Heart left ventricle (tissue), 16 donors: ENCODE results near the gene BICDL2. TPM values are rescaled to one million over a fixed set of nuclear protein-coding genes. Genes with fewer than 3 reads are reported as not detected.
A peak's percentile ranks its signal among the peaks of the same experiment; 100 is the strongest.

Experiments used
- ATAC-seq, 4 donors: fragments of 200-7000 bp; cut with Tn5 transposase; one replicate each; pipeline ENCODE4 v1.9.1; 2020 to 2022; ENCODE audit warnings: moderate library complexity in 4 of 4, mild to moderate bottlenecking in 3 of 4, moderate number of reproducible peaks in 1 of 4
- DNase-seq, 5 donors: peaks; one replicate each; pipeline ENCODE4 v3.0.0-alpha.2; 2020
- H3K27ac ChIP-seq, 12 donors: fragments of 200-600 bp; sonication (generic) in 4 of 12; one replicate each; pipeline versions ENCODE4 v1.5.0 to v1.8.0; 2016 to 2022; ENCODE audit warnings: mild to moderate bottlenecking in 2 of 12
- H3K27me3 ChIP-seq, 9 donors: fragments of 200-600 bp; sonication (generic) in 2 of 9; one replicate each; pipeline versions ENCODE4 v1.5.1 to v1.8.0; 2016 to 2022; ENCODE audit warnings: mild to moderate bottlenecking in 3 of 9
- H3K36me3 ChIP-seq, 9 donors: fragments of 200-600 bp; sonication (generic) in 2 of 9; one replicate each; pipeline versions ENCODE4 v1.5.0 to v1.8.0; 2018 to 2022; ENCODE audit warnings: mild to moderate bottlenecking in 2 of 9
- H3K4me1 ChIP-seq, 12 donors: fragments of 200-600 bp; sonication (generic) in 4 of 12; one replicate each; pipeline versions ENCODE4 v1.5.0 to v1.8.0; 2016 to 2022; ENCODE audit warnings: mild to moderate bottlenecking in 3 of 12
- H3K4me3 ChIP-seq, 12 donors: fragments of 200-600 bp; sonication (generic) in 4 of 12; one replicate each; pipeline versions ENCODE4 v1.5.0 to v1.8.0; 2017 to 2022; ENCODE audit warnings: mild to moderate bottlenecking in 9 of 12, moderate library complexity in 4 of 12
- H3K9me3 ChIP-seq, 12 donors: fragments of 200-600 bp; sonication (generic) in 4 of 12; one replicate each; pipeline versions ENCODE4 v1.5.0 to v1.8.0; 2016 to 2022; ENCODE audit warnings: mild to moderate bottlenecking in 1 of 12
- POLR2A ChIP-seq, 2 donors: fragments of 450-650 bp; IDR thresholded peaks; one replicate each; pipeline ENCODE4 v1.6.1; 2017; ENCODE audit warnings: antibody characterized with exemption in 2 of 2, mild to moderate bottlenecking in 2 of 2, moderate library complexity in 2 of 2
- WGBS, 4 donors: extraction: QIAGEN DNeasy Blood & Tissue Kit in 2 of 4; methylation state at CpG; one replicate each; pipeline versions ENCODE4 v1.1.5 to v1.1.7; 2013 to 2018; 5-methylcytosine and 5-hydroxymethylcytosine counted together
- intact Hi-C, 10 donors: fragments of 100-400 bp; cut with DNase I; formaldehyde crosslinking; loops; one replicate each; pipeline versions ENCODE4 v1.11.1 to v1.14.2; 2022
- polyA plus RNA-seq, 2 donors: library from polyadenylated mRNA; stranded (reverse); fragments of 200-250 nt; gene quantifications; one replicate each; pipeline ENCODE4 v1.2.3, GENCODE V29; 2013
- total RNA-seq, 9 donors: library from RNA; depleted of rRNA in 2 of 9; stranded (reverse); fragments of >200 nt in 2 of 9; fragmentation: NEBNext Ultra II Directional in 3 of 9; extraction: Animal tissue kit (Norgen Biotek cat#: 25700) in 3 of 9; gene quantifications; one replicate each; pipeline versions ENCODE4 v1.1.0 to v1.2.4, GENCODE V29; 2016 to 2023
- donor health status: ischemic (EF 13 %, LVEDD 7.1; RV severe dilation, severe dysfunction).
- donor health status: healthy with polysubstance abuse.
- donor health status: DM: no; HTN: yes; CAD: no.
- donor health status: DM: no; HTN: no; CAD: no.
- donor health status: ischemic (EF 25% LVEDD 6.9; RV normal size, moderate dysfunction).
- donor health status: ischemic (EF 25% LVEDD 5.7; RV mildly dilated, moderate dysfunction).
- donor health status: healthy.
- donor health status: DM: yes; HTN: yes; CAD: no.
- donor health status: ischemic (EF 35%, LVEDD 5.7; RV mildly dilated, moderate dysfunction).
- donor health status: nonischemic (EF 11% LVEDD 7.7; RV severe dilation, severe dysfunction).
- donor health status: DM: yes; HTN: yes; CAD: no.
- donor health status: PGD.
- donor health status: ischemic (EF 29% LVEDD 5.4; RV normal size, mild dysfunction).
- donor health status: nonischemic (EF 23%, LVEDD 6.1; RV moderate dilation, normal function).

Gene BICDL2
- total and polyA plus RNA-seq, 11 donors: 0.07 TPM; not detected in 10

- H3K4me3 ChIP-seq: peak overlapping the region; percentile 58 to 93 (median 78)
- intact Hi-C loops: loop anchor here in 1 of 10 donors (2.0 to 5.0 kb wide), 2 partner anchors 53 to 67 kb away; partner anchors contain the start of gene FLYWCH1
- H3K9me3 ChIP-seq: no peaks in the 10 kb centered on the region
- H3K36me3 ChIP-seq: peaks cover 0 to 4% (median 0%) of the 10 kb centered on the region in 9 donors
- WGBS, 4 donors: 5 to 7% (median 6%) methylated on average over 36 to 43 of the region's 43 CpGs
- no peak for TF ChIP-seq POLR2A (IDR thresholded peaks at IDR 0.05)
- peaks cover 0 to 30% (median 23%) of the 10 kb centered on the region in 12 donors for H3K4me1 ChIP-seq
- DNase-seq (no peak), ATAC-seq (no peak)
- peak overlapping the region in 1 of 12 donors; percentile 94 for H3K27ac ChIP-seq
- peaks cover 0 to 12% (median 4%) of the 10 kb centered on the region in 9 donors for H3K27me3 ChIP-seq
Measured at GRCh38 chr16:2979669-2980226, 57.0 kb downstream of the BICDL2 start.

Other genes with a start within 250 kb of the BICDL2 start
- not detected for gene PRSS33, start 249.4 kb downstream of the BICDL2 start, total RNA-seq
- gene PRSS33, start 249.4 kb downstream of the BICDL2 start, polyA plus RNA-seq: not detected
- not detected for gene PRSS41, start 238.5 kb downstream of the BICDL2 start, total RNA-seq
- not detected for gene PRSS41, start 238.5 kb downstream of the BICDL2 start, polyA plus RNA-seq
- gene PRSS21, start 219.7 kb downstream of the BICDL2 start, total RNA-seq: not detected
- gene PRSS21, start 219.7 kb downstream of the BICDL2 start, polyA plus RNA-seq: not detected
- 1 to 10 TPM in 1 of 9 donors, under 1 TPM in 1, not detected in 7; 0.50 to 3.0 TPM for gene ZG16B, start 206.6 kb downstream of the BICDL2 start, total RNA-seq
- not detected for gene ZG16B, start 206.6 kb downstream of the BICDL2 start, polyA plus RNA-seq
- not detected for gene PRSS22, start 178.8 kb downstream of the BICDL2 start, total RNA-seq
- gene PRSS22, start 178.8 kb downstream of the BICDL2 start, polyA plus RNA-seq: not detected
- gene FLYWCH2, start 153.7 kb downstream of the BICDL2 start, total RNA-seq: 10 to 100 TPM; 20.1 to 64.1 (median 22.6) TPM
- 10 to 100 TPM; 35.3 to 53.4 TPM for gene FLYWCH2, start 153.7 kb downstream of the BICDL2 start, polyA plus RNA-seq
- gene FLYWCH1, start 125.0 kb downstream of the BICDL2 start, total RNA-seq: 10 to 100 TPM; 26.3 to 48.4 (median 34.2) TPM
- 10 to 100 TPM; 28.3 to 29.1 TPM for gene FLYWCH1, start 125.0 kb downstream of the BICDL2 start, polyA plus RNA-seq
- gene KREMEN2, start 72.7 kb downstream of the BICDL2 start, total RNA-seq: under 1 TPM in 1 of 9 donors, not detected in 8; 0.27 TPM
- gene KREMEN2, start 72.7 kb downstream of the BICDL2 start, polyA plus RNA-seq: not detected
- gene PAQR4, start 67.6 kb downstream of the BICDL2 start, total RNA-seq: 10 to 100 TPM in 1 of 9 donors, 1 to 10 TPM in 8; 6.9 to 16.3 (median 9.0) TPM
- 10 to 100 TPM in 1 of 2 donors, 1 to 10 TPM in 1; 8.1 to 15.2 TPM for gene PAQR4, start 67.6 kb downstream of the BICDL2 start, polyA plus RNA-seq
- gene PKMYT1, start 56.5 kb downstream of the BICDL2 start, total RNA-seq: 10 to 100 TPM in 1 of 9 donors, 1 to 10 TPM in 4, under 1 TPM in 4; 0.72 to 11.9 (median 1.2) TPM
- gene PKMYT1, start 56.5 kb downstream of the BICDL2 start, polyA plus RNA-seq: 1 to 10 TPM; 1.3 to 2.5 TPM
- 1 to 10 TPM in 2 of 9 donors, under 1 TPM in 7; 0.13 to 2.0 (median 0.75) TPM for gene CLDN9, start 24.0 kb downstream of the BICDL2 start, total RNA-seq
- gene CLDN9, start 24.0 kb downstream of the BICDL2 start, polyA plus RNA-seq: 1 to 10 TPM in 1 of 2 donors, under 1 TPM in 1; 0.62 to 1.7 TPM
- gene CLDN6, start 18.8 kb downstream of the BICDL2 start, total RNA-seq: not detected
- gene CLDN6, start 18.8 kb downstream of the BICDL2 start, polyA plus RNA-seq: under 1 TPM in 1 of 2 donors, not detected in 1; 0.04 TPM
- gene TNFRSF12A, start 16.6 kb downstream of the BICDL2 start, total RNA-seq: 100 to 1,000 TPM in 3 of 9 donors, 10 to 100 TPM in 6; 27.8 to 289 (median 92.4) TPM
- 100 to 1,000 TPM; 260 to 824 TPM for gene TNFRSF12A, start 16.6 kb downstream of the BICDL2 start, polyA plus RNA-seq
- 10 to 100 TPM; 32.8 to 66.7 (median 50.5) TPM for gene HCFC1R1, start 13.0 kb downstream of the BICDL2 start, total RNA-seq
- gene HCFC1R1, start 13.0 kb downstream of the BICDL2 start, polyA plus RNA-seq: 100 to 1,000 TPM in 1 of 2 donors, 10 to 100 TPM in 1; 54.6 to 189 TPM
- 10 to 100 TPM in 4 of 9 donors, 1 to 10 TPM in 5; 6.9 to 14.0 (median 9.4) TPM for gene THOC6, start 12.9 kb downstream of the BICDL2 start, total RNA-seq
- gene THOC6, start 12.9 kb downstream of the BICDL2 start, polyA plus RNA-seq: 10 to 100 TPM; 15.4 to 23.0 TPM
- gene MMP25, start 9.6 kb upstream of the BICDL2 start, total RNA-seq: 1 to 10 TPM in 3 of 9 donors, under 1 TPM in 6; 0.32 to 3.0 (median 0.90) TPM
- 1 to 10 TPM in 1 of 2 donors, under 1 TPM in 1; 0.97 to 1.3 TPM for gene MMP25, start 9.6 kb upstream of the BICDL2 start, polyA plus RNA-seq
- gene IL32, start 28.7 kb upstream of the BICDL2 start, total RNA-seq: 100 to 1,000 TPM in 1 of 9 donors, 10 to 100 TPM in 8; 20.6 to 241 (median 48.9) TPM
- 10 to 100 TPM; 60.2 to 63.4 TPM for gene IL32, start 28.7 kb upstream of the BICDL2 start, polyA plus RNA-seq
- not detected for gene ZSCAN10, start 62.4 kb upstream of the BICDL2 start, total RNA-seq
- gene ZSCAN10, start 62.4 kb upstream of the BICDL2 start, polyA plus RNA-seq: not detected
- gene ZNF205, start 75.6 kb upstream of the BICDL2 start, total RNA-seq: 10 to 100 TPM in 2 of 9 donors, 1 to 10 TPM in 7; 7.4 to 19.8 (median 8.1) TPM
- 10 to 100 TPM; 13.9 to 17.0 TPM for gene ZNF205, start 75.6 kb upstream of the BICDL2 start, polyA plus RNA-seq
- 10 to 100 TPM in 2 of 9 donors, 1 to 10 TPM in 7; 6.7 to 14.3 (median 8.2) TPM for gene ZNF213, start 98.1 kb upstream of the BICDL2 start, total RNA-seq
- gene ZNF213, start 98.1 kb upstream of the BICDL2 start, polyA plus RNA-seq: 10 to 100 TPM in 1 of 2 donors, 1 to 10 TPM in 1; 8.7 to 14.2 TPM
- gene OR1F1, start 151.3 kb upstream of the BICDL2 start, total RNA-seq: not detected
- gene OR1F1, start 151.3 kb upstream of the BICDL2 start, polyA plus RNA-seq: not detected
- 1 to 10 TPM; 4.8 to 8.7 (median 6.5) TPM for gene ZNF200, start 198.2 kb upstream of the BICDL2 start, total RNA-seq
- 1 to 10 TPM; 2.7 to 4.7 TPM for gene ZNF200, start 198.2 kb upstream of the BICDL2 start, polyA plus RNA-seq
- gene MEFV, start 219.7 kb upstream of the BICDL2 start, total RNA-seq: 1 to 10 TPM in 4 of 9 donors, under 1 TPM in 5; 0.39 to 4.3 (median 0.91) TPM
- under 1 TPM; 0.23 to 0.33 TPM for gene MEFV, start 219.7 kb upstream of the BICDL2 start, polyA plus RNA-seq
- 10 to 100 TPM in 4 of 9 donors, 1 to 10 TPM in 5; 6.4 to 18.7 (median 9.6) TPM for gene ZNF263, start 246.5 kb upstream of the BICDL2 start, total RNA-seq
- gene ZNF263, start 246.5 kb upstream of the BICDL2 start, polyA plus RNA-seq: 10 to 100 TPM in 1 of 2 donors, 1 to 10 TPM in 1; 5.3 to 16.6 TPM